Measurements from ENCODE around the gene CDH15. TPM values are rescaled to one million over a fixed set of nuclear protein-coding genes. Genes with fewer than 3 reads are reported as not detected.

The CDH15 gene
- total RNA-seq, 1 experiment from 2014 or later, result not detected

DNA sequence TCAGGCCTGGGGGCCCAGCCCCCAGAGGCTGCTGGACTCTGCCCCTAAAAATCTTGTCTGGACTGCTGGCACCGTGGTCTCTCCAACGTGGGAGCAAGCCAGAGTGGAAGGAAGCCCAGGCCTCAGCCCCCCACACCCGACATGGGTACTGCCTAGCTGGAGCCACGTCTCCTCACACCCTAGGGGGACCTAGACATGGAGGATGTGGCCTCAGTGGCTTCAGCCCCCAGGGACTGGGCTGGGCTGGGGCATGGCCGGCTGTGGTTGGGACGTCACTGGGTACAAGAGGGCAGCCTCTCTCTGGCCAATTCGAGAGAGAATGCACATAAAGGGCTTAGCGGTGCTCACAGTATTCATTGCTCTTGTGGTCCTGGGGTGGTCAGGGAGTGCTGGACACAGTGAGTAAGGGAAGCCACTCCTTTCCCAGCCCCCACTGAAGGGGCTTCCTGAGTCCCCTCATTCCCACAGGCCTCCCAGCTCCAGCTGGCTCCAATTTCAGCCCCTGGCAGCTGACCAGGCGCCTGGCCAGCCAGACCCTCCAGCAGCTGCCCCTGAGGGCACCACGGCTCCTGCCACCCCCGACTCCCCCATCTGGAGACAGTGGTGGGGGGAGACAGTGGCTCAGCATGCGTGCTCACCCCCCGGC is 1.1 kb downstream of the CDH15 start:
- Mint-ChIP-seq H3K4me1 (ENCODE audit: low read depth, unreplicated experiment) (peaks cover 7% of the 10 kb centered on the region), H3K36me3 (ENCODE audit: insufficient read depth, unreplicated experiment) (no peaks in the 10 kb centered on the region), H3K4me3 (ENCODE audit: unreplicated experiment) (no peak overlapping the region), H3K27ac (ENCODE audit: unreplicated experiment) (no peak overlapping the region), H3K9me3 (ENCODE audit: unreplicated experiment) (no peaks in the 10 kb centered on the region), H3K27me3 (ENCODE audit: insufficient read depth, unreplicated experiment) (peaks cover 8% of the 10 kb centered on the region)
- Histone ChIP-seq H3K9me3 (no peaks in the 10 kb centered on the region), H3K4me1 (peaks cover 17% of the 10 kb centered on the region), H3K4me3 (ENCODE audit: low read depth, low read length) (no peak overlapping the region), H3K27me3 (replicated peaks; ENCODE audit: control insufficient read depth, insufficient read depth, low read length) (peaks cover 5% of the 10 kb centered on the region), H3K36me3 (ENCODE audit: control insufficient read depth, insufficient read depth, low read length) (no peaks in the 10 kb centered on the region)
- TF ChIP-seq, protein P1, sequence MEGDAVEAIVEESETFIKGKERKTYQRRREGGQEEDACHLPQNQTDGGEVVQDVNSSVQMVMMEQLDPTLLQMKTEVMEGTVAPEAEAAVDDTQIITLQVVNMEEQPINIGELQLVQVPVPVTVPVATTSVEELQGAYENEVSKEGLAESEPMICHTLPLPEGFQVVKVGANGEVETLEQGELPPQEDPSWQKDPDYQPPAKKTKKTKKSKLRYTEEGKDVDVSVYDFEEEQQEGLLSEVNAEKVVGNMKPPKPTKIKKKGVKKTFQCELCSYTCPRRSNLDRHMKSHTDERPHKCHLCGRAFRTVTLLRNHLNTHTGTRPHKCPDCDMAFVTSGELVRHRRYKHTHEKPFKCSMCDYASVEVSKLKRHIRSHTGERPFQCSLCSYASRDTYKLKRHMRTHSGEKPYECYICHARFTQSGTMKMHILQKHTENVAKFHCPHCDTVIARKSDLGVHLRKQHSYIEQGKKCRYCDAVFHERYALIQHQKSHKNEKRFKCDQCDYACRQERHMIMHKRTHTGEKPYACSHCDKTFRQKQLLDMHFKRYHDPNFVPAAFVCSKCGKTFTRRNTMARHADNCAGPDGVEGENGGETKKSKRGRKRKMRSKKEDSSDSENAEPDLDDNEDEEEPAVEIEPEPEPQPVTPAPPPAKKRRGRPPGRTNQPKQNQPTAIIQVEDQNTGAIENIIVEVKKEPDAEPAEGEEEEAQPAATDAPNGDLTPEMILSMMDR (IDR thresholded peaks at IDR 0.05; ENCODE audit: insufficient read depth in 1 of 2, low read depth in 1 of 2, low read length in 1 of 2, severe bottlenecking in 1 of 2, unreplicated experiment in 1 of 2), result no peak
- no TSS peak for BruUV-seq (replicated peaks)
- DNase-seq, result no peak
- CTCF ChIA-PET, result no interaction called here
- POLR2A ChIA-PET, result no interaction called here
- intact Hi-C loops (cut with micrococcal nuclease; ENCODE audit: unreplicated experiment), result no loop called here

DNA sequence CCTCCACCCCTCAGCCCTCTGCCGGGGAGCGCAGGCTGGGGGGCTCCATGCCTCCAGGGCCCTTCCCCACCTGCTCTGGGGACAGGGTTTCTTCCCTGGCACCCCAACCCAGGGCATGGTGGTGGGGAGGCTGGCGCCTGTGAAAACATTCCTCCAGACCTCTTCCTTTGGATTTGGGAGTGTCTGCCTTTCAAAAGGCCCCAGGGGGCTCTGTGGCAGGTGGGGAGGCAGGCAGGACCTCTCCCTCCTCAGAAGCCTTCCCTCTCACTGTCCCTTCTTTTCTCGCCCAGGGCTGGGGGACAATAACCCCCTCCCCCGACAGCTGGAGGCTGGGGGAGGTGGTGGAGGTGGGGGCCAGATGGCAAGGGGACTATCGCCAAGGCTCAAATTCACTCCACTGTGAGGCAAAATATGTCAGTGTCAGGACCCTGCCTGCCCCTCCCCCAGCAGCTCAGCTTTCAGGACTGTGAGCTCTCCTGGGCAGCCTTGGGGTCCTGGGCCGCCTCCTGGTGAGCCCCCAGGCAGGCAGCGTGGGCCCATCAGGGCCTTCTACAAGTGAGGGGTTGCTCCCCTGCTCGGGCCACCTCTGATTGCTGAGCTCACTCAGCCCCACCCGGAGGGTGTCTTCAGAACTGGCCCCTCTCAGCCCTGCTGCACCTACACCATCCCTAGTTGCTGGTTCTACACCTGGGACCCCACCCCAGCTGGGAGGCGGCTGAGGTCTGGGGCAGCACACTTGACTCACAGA is 1.8 kb downstream of the CDH15 start:
- no peak for DNase-seq
- Mint-ChIP-seq H3K27me3 (ENCODE audit: insufficient read depth, unreplicated experiment) (peaks cover 8% of the 10 kb centered on the region), H3K36me3 (ENCODE audit: insufficient read depth, unreplicated experiment) (no peaks in the 10 kb centered on the region), H3K4me3 (ENCODE audit: unreplicated experiment) (no peak overlapping the region), H3K27ac (ENCODE audit: unreplicated experiment) (no peak overlapping the region), H3K4me1 (ENCODE audit: low read depth, unreplicated experiment) (peaks cover 7% of the 10 kb centered on the region), H3K9me3 (ENCODE audit: unreplicated experiment) (no peaks in the 10 kb centered on the region)
- no peak overlapping the region for H3K4me3 ChIP-seq (ENCODE audit: low read depth, low read length)
- H3K9me3 ChIP-seq, result no peaks in the 10 kb centered on the region
- intact Hi-C loops (cut with micrococcal nuclease; ENCODE audit: unreplicated experiment), result no loop called here
- H3K36me3 ChIP-seq (ENCODE audit: control insufficient read depth, insufficient read depth, low read length), result no peaks in the 10 kb centered on the region
- H3K27me3 ChIP-seq (replicated peaks; ENCODE audit: control insufficient read depth, insufficient read depth, low read length), result peaks cover 5% of the 10 kb centered on the region
- POLR2A ChIA-PET, result no interaction called here
- TF ChIP-seq, protein P1 (IDR thresholded peaks at IDR 0.05; ENCODE audit: insufficient read depth in 1 of 2, low read depth in 1 of 2, low read length in 1 of 2, severe bottlenecking in 1 of 2, unreplicated experiment in 1 of 2), result no peak
- CTCF ChIA-PET, result interaction anchor here (0.6 to 1.2 kb wide), 2 partner anchors 43 to 336 kb away, joined by 3 read pairs; partner anchors contain the start of gene ZNF778
- BruUV-seq (replicated peaks), result no TSS peak
- peaks cover 17% of the 10 kb centered on the region for H3K4me1 ChIP-seq

DNA sequence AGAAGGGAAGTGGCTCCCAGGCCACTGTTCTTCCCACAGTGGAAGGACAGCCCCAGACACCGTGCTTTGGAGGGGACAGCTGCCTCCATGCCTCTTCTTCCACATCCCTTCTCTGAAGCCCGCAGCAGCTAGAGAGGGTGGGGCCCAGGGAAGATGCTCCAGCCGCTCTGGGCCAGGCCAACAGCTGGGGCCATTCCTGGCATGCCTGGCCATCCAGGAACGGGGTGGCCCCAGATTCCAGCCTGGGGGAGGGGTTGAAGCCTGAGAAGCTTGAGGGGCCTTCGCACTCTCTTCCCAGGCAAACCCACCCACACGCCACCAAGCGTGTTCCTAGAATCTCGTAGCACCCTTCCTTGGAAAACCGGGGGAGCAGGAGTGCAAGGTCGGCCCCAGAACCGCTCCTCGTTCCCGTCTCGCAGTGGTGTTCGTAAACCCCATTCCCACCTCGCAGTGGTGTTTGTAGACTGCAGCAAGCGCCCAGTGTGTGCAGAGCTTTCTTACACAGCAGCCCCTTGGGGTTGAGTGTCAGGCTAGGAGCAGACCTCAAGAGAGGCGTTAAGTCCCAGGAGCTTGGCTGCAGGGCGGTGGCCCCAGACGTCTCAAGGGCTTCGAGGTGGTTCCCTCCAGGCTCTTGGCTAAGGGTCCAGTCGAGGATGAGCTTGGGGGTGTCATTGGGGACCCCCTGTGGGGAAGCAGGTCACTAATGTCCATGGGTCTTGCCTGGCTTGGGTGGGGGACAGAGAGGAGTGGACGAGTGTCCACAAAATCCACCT is 2.7 kb downstream of the CDH15 start:
- H3K4me3 ChIP-seq (ENCODE audit: low read depth, low read length), result no peak overlapping the region
- Mint-ChIP-seq H3K27me3 (ENCODE audit: insufficient read depth, unreplicated experiment) (peaks cover 8% of the 10 kb centered on the region), H3K36me3 (ENCODE audit: insufficient read depth, unreplicated experiment) (no peaks in the 10 kb centered on the region), H3K9me3 (ENCODE audit: unreplicated experiment) (no peaks in the 10 kb centered on the region), H3K27ac (ENCODE audit: unreplicated experiment) (no peak overlapping the region), H3K4me1 (ENCODE audit: low read depth, unreplicated experiment) (peaks cover 7% of the 10 kb centered on the region), H3K4me3 (ENCODE audit: unreplicated experiment) (no peak overlapping the region)
- H3K4me1 ChIP-seq, result peaks cover 17% of the 10 kb centered on the region
- peaks cover 5% of the 10 kb centered on the region for H3K27me3 ChIP-seq (replicated peaks; ENCODE audit: control insufficient read depth, insufficient read depth, low read length)
- TF ChIP-seq, protein P1 (IDR thresholded peaks at IDR 0.05; ENCODE audit: insufficient read depth in 1 of 2, low read depth in 1 of 2, low read length in 1 of 2, severe bottlenecking in 1 of 2, unreplicated experiment in 1 of 2), result no peak
- no peaks in the 10 kb centered on the region for H3K36me3 ChIP-seq (ENCODE audit: control insufficient read depth, insufficient read depth, low read length)
- intact Hi-C loops (cut with micrococcal nuclease; ENCODE audit: unreplicated experiment), result no loop called here
- ChIA-PET CTCF (interaction anchor here (0.6 to 1.2 kb wide), 3 partner anchors 9 to 335 kb away, joined by 3 read pairs; partner anchors contain the start of gene ZNF778), POLR2A (no interaction called here)
- no TSS peak for BruUV-seq (replicated peaks)
- H3K9me3 ChIP-seq, result no peaks in the 10 kb centered on the region
- DNase-seq, result no peak
